Renal pelvis (tissue), 12 donors: ENCODE results near the gene CCDC38. TPM values are rescaled to one million over a fixed set of nuclear protein-coding genes. Genes with fewer than 3 reads are reported as not detected.
A peak's percentile ranks its signal among the peaks of the same experiment; 100 is the strongest.
"Not testable (repeated sequence)": the region's sequence is repeated elsewhere in the genome, so short reads cannot be mapped to it uniquely, and the experiment has no call there.

Source experiments
- DNase-seq: peaks from one replicate; pipeline ENCODE4 v3.0.0-alpha.2; 2013
- long read RNA-seq, 16 experiments: transcript quantifications; one replicate each; lab custom pipeline, GENCODE V29; 2026
- polyA plus RNA-seq, 3 donors: library from polyadenylated mRNA; unstranded; fragments of 120-200 nt; gene quantifications; one replicate each; pipeline ENCODE4 v1.2.1, GENCODE V29; 2013; ENCODE audit not compliant: insufficient read length in 3 of 3

CCDC38 gene
- under 1 TPM; 0.24 to 0.99 (median 0.66) TPM for polyA plus RNA-seq
- long read RNA-seq, donor 1 = 0 reads
- long read RNA-seq, donor 2 = 0 reads
- long read RNA-seq, donor 3 = 0 reads
- long read RNA-seq, donor 4 = 0 reads
- long read RNA-seq, donor 5 = 0 reads
- long read RNA-seq, donor 6 = 0 reads
- long read RNA-seq, donor 7 = 0 reads
- long read RNA-seq, donor 8 = 0 reads
- long read RNA-seq, donor 9 = 0 reads
- long read RNA-seq, donor 10 = 0 reads
- long read RNA-seq, donor 11 = 0 reads
- long read RNA-seq, donor 12 = 0 reads
- long read RNA-seq, donor 13 = 0 reads
- long read RNA-seq, donor 14 = 0 reads
- long read RNA-seq, donor 15 = 0 reads
- long read RNA-seq, donor 16 = 0 reads

- peak; percentile 61 for DNase-seq
Measured at GRCh38 chr12:95942524-95943329, at the start of gene CCDC38. Gene CCDC38, minus strand, starts transcription at chr12:95942614. Its CDS starts 6,105 bp downstream, at chr12:95936509.

GRCh38 chr12:95990136-95990535 is 47.7 kb upstream of the CCDC38 start:
- no peak for DNase-seq

GRCh38 chr12:95989504-95990123 is 47.2 kb upstream of the CCDC38 start:
- no peak for DNase-seq

GRCh38 chr12:95988506-95989275 is 46.3 kb upstream of the CCDC38 start:
- DNase-seq = no peak

GRCh38 chr12:95986635-95987570 is 44.5 kb upstream of the CCDC38 start:
- DNase-seq = no peak

GRCh38 chr12:95984682-95985081 is 42.3 kb upstream of the CCDC38 start:
- no peak for DNase-seq

- no peak for DNase-seq
Measured at GRCh38 chr12:95982602-95983001, 40.2 kb upstream of the CCDC38 start.

GRCh38 chr12:95980437-95980836 is 38.0 kb upstream of the CCDC38 start:
- DNase-seq = no peak

GRCh38 chr12:95978774-95979173 is 36.4 kb upstream of the CCDC38 start:
- DNase-seq = no peak

GRCh38 chr12:95978351-95978750 is 35.9 kb upstream of the CCDC38 start:
- no peak for DNase-seq

- DNase-seq = no peak
Measured at GRCh38 chr12:95977764-95978305, 35.4 kb upstream of the CCDC38 start.

GRCh38 chr12:95976416-95976832 is 34.0 kb upstream of the CCDC38 start:
- no peak for DNase-seq

- DNase-seq = no peak
Measured at GRCh38 chr12:95975491-95975890, 33.1 kb upstream of the CCDC38 start.

GRCh38 chr12:95974358-95974757 is 31.9 kb upstream of the CCDC38 start:
- peak; percentile 31 for DNase-seq

- no peak for DNase-seq
Measured at GRCh38 chr12:95972832-95973456, 30.5 kb upstream of the CCDC38 start.

GRCh38 chr12:95970905-95971304 is 28.5 kb upstream of the CCDC38 start:
- no peak for DNase-seq

- DNase-seq = not testable (repeated sequence)
Measured at GRCh38 chr12:95969116-95969515, 26.7 kb upstream of the CCDC38 start.

GRCh38 chr12:95967301-95967700 is 24.9 kb upstream of the CCDC38 start:
- DNase-seq = no peak

- DNase-seq = no peak
Measured at GRCh38 chr12:95966287-95966870, 24.0 kb upstream of the CCDC38 start.
